Measurements from ENCODE around the gene IFT43. TPM values are rescaled to one million over a fixed set of nuclear protein-coding genes. Genes with fewer than 3 reads are reported as not detected.
A peak's percentile ranks its signal among the peaks of the same experiment; 100 is the strongest.

The IFT43 gene
- total and polyA plus RNA-seq, 10 of the 15 experiments (the other 5 are each of a cell fraction or from before 2014, with no cell fraction given): 8.2 to 24.8 (median 14.0) TPM

- TF ChIP-seq ATF3 (IDR thresholded peaks at IDR 0.05; ENCODE audit: borderline replicate concordance, extremely low read depth, low read depth, low read length) (no peak), IKZF2 (IDR thresholded peaks at IDR 0.05) (no peak), NBN (IDR thresholded peaks at IDR 0.05) (no peak)
Observed at GRCh38 chr14:75972801-75973421, 12.7 kb upstream of the IFT43 start (continued).

- Histone ChIP-seq H3K27ac (ENCODE audit: control insufficient read depth, insufficient read depth) (no peak overlapping the region), H3K27me3 (replicated peaks in 1 of 2; ENCODE audit: control insufficient read depth in 2 of 2, insufficient read depth in 2 of 2, low read length in 1 of 2) (no peaks in the 10 kb centered on the region), H3K9ac (ENCODE audit: control insufficient read depth, insufficient read depth, low read length) (no peak overlapping the region), H3K4me2 (ENCODE audit: control insufficient read depth, insufficient read depth) (peak overlapping the region; percentile 33; the same call in 1 of the 2 replicates), H3K4me1 (ENCODE audit: control insufficient read depth, insufficient read depth, low read length) (peaks cover 20% of the 10 kb centered on the region), H2AFZ (ENCODE audit: control insufficient read depth, low read depth, low read length) (peak overlapping the region; percentile 39), H3K36me3 (ENCODE audit: control insufficient read depth in 2 of 2, insufficient read depth in 2 of 2, low read length in 1 of 2) (no peaks in the 10 kb centered on the region), H3K4me3 (no peak overlapping the region), H3K79me2 (ENCODE audit: control insufficient read depth, insufficient read depth, low read length) (no peaks in the 10 kb centered on the region), H4K20me1 (ENCODE audit: control insufficient read depth, insufficient read depth) (no peaks in the 10 kb centered on the region), H3K9me3 (replicated peaks; ENCODE audit: control insufficient read depth, insufficient read depth, low read length) (no peaks in the 10 kb centered on the region)
- no peak for ATAC-seq
- no peak for FAIRE-seq
- POLR2A ChIA-PET: interaction anchor here (0.6 to 0.9 kb wide), 2 partner anchors 70 to 254 kb away, joined by 3 to 5 read pairs; no protein-coding TSS in a partner anchor
- 72% methylated on average over 8 of the region's 8 CpGs for WGBS (ENCODE audit: insufficient coverage, insufficient replicate concordance, low lambda C conversion rate, missing lambda C conversion rate)
- SMC1A ChIA-PET (ENCODE audit: uncharacterized antibody, unreplicated experiment): interaction anchor here (0.6 to 13.7 kb wide), 12 partner anchors 8 to 440 kb away, joined by 3 to 190 read pairs (median 4); partner anchors contain the start of gene IFT43
- RAD21 ChIA-PET (ENCODE audit: unreplicated experiment): interaction anchor here (0.9 to 11.1 kb wide), 5 partner anchors 9 to 266 kb away, joined by 3 to 179 read pairs (median 7); partner anchors contain the start of gene IFT43
- CTCF ChIA-PET: interaction anchor here (0.9 to 15.4 kb wide), 6 partner anchors 9 to 265 kb away, joined by 4 to 390 read pairs (median 7); partner anchors contain the start of gene IFT43
- DNase-seq (ENCODE audit: low read depth, low spot score): no peak
- no TSS peak for BruUV-seq (replicated peaks)
- in situ Hi-C loops (cut with MboI) (no loop called here), intact Hi-C loops (cut with micrococcal nuclease; ENCODE audit: unreplicated experiment) (loop anchor here (10.0 kb wide), 1 partner anchor 802 kb away; the partner anchor contains the start of gene TMED10)
- TF ChIP-seq RAD21 (IDR thresholded peaks at IDR 0.05; ENCODE audit: insufficient read depth, low read depth, low read length): peak; percentile 36; the same call in 1 of the 2 replicates
- TF ChIP-seq CTCF (IDR thresholded peaks at IDR 0.05 in 2 of 3, conservative IDR thresholded peaks at IDR 0.05 in 1 of 3; ENCODE audit: control insufficient read depth in 2 of 3, extremely low read depth in 1 of 3, insufficient read depth in 1 of 3, low read depth in 3 of 3, low read length in 3 of 3): peak in 1 of 3 experiments; percentile 19; a peak in 1 of 6 replicates
- TF ChIP-seq MAX (IDR thresholded peaks at IDR 0.05; ENCODE audit: low read depth, low read length): no peak
- TF ChIP-seq SIX5 (IDR thresholded peaks at IDR 0.05; ENCODE audit: low read depth, low read length, severe bottlenecking): no peak
Observed at GRCh38 chr14:75976826-75977581, 8.6 kb upstream of the IFT43 start.
